ENCODE results near the gene EPS8L1.
A peak's percentile ranks its signal among the peaks of the same experiment; 100 is the strongest.

The EPS8L1 gene

GRCh38 chr19:55080121-55080967 lies 4.7 kb downstream of the EPS8L1 start:
- peak; percentile 79 for DNase-seq (ENCODE audit: low spot score)

GRCh38 chr19:55080968-55081769 lies 5.5 kb downstream of the EPS8L1 start:
- peak; percentile 94 for DNase-seq (ENCODE audit: low spot score)

GRCh38 chr19:55081770-55082019 lies 6.0 kb downstream of the EPS8L1 start:
- DNase-seq (ENCODE audit: low spot score): no peak

GRCh38 chr19:55082020-55082851 lies 6.6 kb downstream of the EPS8L1 start:
- DNase-seq (ENCODE audit: low spot score): peak; percentile 56

GRCh38 chr19:55083004-55083850 lies 7.6 kb downstream of the EPS8L1 start:
- DNase-seq (ENCODE audit: low spot score): no peak

GRCh38 chr19:55084416-55084815 lies 8.7 kb downstream of the EPS8L1 start:
- DNase-seq (ENCODE audit: low spot score): no peak

GRCh38 chr19:55085923-55086715 lies 10.4 kb downstream of the EPS8L1 start:
- DNase-seq (ENCODE audit: low spot score): no peak

GRCh38 chr19:55086730-55087541 lies 11.3 kb downstream of the EPS8L1 start:
- DNase-seq (ENCODE audit: low spot score): peak; percentile 84

GRCh38 chr19:55087542-55087901 lies 11.9 kb downstream of the EPS8L1 start:
- no peak for DNase-seq (ENCODE audit: low spot score)

- no peak for DNase-seq (ENCODE audit: low spot score)
These were observed 12.4 kb downstream of the EPS8L1 start for GRCh38 chr19:55088021-55088451.

GRCh38 chr19:55088543-55089341 lies 13.1 kb downstream of the EPS8L1 start:
- peak; percentile 81 for DNase-seq (ENCODE audit: low spot score)

- no peak for DNase-seq (ENCODE audit: low spot score)
These were observed 13.8 kb downstream of the EPS8L1 start for GRCh38 chr19:55089342-55089944.

- no peak for DNase-seq (ENCODE audit: low spot score)
These were observed 14.9 kb downstream of the EPS8L1 start for GRCh38 chr19:55090564-55090963.

- DNase-seq (ENCODE audit: low spot score): no peak
These were observed 15.6 kb downstream of the EPS8L1 start for GRCh38 chr19:55091126-55091910.

GRCh38 chr19:55091955-55092354 lies 16.3 kb downstream of the EPS8L1 start:
- no peak for DNase-seq (ENCODE audit: low spot score)

GRCh38 chr19:55092423-55093318 lies 17.0 kb downstream of the EPS8L1 start:
- no peak for DNase-seq (ENCODE audit: low spot score)
